Measurements from ENCODE around the gene HS6ST3. TPM values are rescaled to one million over a fixed set of nuclear protein-coding genes. Genes with fewer than 3 reads are reported as not detected.

Gene HS6ST3
- total and polyA plus RNA-seq, 2 donors (not counting 3 experiments of a cell fraction or from before 2014, with no cell fraction given) = 0.03 to 0.15 TPM

GRCh38 chr13:96284971-96285370 is 195.1 kb downstream of the HS6ST3 start:
- Histone ChIP-seq H3K9me3 (replicated peaks; ENCODE audit: control insufficient read depth, insufficient read depth, low read length) (no peaks in the 10 kb centered on the region), H2AFZ (ENCODE audit: low read depth, low read length) (no peak overlapping the region), H3K36me3 (ENCODE audit: control insufficient read depth in 2 of 2, extremely low read depth in 1 of 2, insufficient read depth in 2 of 2, low read length in 2 of 2) (no peaks in the 10 kb centered on the region), H3K4me2 (ENCODE audit: insufficient read depth, low read length) (no peak overlapping the region), H3K27ac (ENCODE audit: insufficient read depth, low read depth, low read length) (no peak overlapping the region), H3K27me3 (ENCODE audit: control insufficient read depth in 2 of 2, insufficient read depth in 2 of 2, low read length in 2 of 2) (no peaks in the 10 kb centered on the region), H3K9ac (replicated peaks; ENCODE audit: extremely low read depth, insufficient read depth, low read length) (no peak overlapping the region), H3K4me3 (replicated peaks in 1 of 3; ENCODE audit: insufficient read depth in 1 of 3, low read depth in 1 of 3, low read length in 3 of 3) (no peak overlapping the region), H3K79me2 (ENCODE audit: control insufficient read depth, insufficient read depth, low read length) (no peaks in the 10 kb centered on the region), H3K9me1 (replicated peaks; ENCODE audit: control insufficient read depth, extremely low read depth, insufficient read depth, low read length) (no peaks in the 10 kb centered on the region), H4K20me1 (replicated peaks; ENCODE audit: control insufficient read depth, extremely low read depth, insufficient read depth, low read length) (no peaks in the 10 kb centered on the region), H3K4me1 (ENCODE audit: control insufficient read depth, extremely low read depth, insufficient read depth, low read length) (no peaks in the 10 kb centered on the region)
- no peak for TF ChIP-seq FOS (IDR thresholded peaks at IDR 0.05; ENCODE audit: borderline replicate concordance, insufficient read depth, low read length)
- no peak for TF ChIP-seq POLR2A (IDR thresholded peaks at IDR 0.05; ENCODE audit: low read depth, low read length)
- no peak for TF ChIP-seq GATA2 (IDR thresholded peaks at IDR 0.05; ENCODE audit: insufficient read depth, insufficient read length, low read depth, low read length)
- TF ChIP-seq, protein P1, sequence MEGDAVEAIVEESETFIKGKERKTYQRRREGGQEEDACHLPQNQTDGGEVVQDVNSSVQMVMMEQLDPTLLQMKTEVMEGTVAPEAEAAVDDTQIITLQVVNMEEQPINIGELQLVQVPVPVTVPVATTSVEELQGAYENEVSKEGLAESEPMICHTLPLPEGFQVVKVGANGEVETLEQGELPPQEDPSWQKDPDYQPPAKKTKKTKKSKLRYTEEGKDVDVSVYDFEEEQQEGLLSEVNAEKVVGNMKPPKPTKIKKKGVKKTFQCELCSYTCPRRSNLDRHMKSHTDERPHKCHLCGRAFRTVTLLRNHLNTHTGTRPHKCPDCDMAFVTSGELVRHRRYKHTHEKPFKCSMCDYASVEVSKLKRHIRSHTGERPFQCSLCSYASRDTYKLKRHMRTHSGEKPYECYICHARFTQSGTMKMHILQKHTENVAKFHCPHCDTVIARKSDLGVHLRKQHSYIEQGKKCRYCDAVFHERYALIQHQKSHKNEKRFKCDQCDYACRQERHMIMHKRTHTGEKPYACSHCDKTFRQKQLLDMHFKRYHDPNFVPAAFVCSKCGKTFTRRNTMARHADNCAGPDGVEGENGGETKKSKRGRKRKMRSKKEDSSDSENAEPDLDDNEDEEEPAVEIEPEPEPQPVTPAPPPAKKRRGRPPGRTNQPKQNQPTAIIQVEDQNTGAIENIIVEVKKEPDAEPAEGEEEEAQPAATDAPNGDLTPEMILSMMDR (IDR thresholded peaks at IDR 0.05; ENCODE audit: extremely low read depth in 1 of 2, insufficient read depth in 1 of 2, low read depth in 1 of 2, low read length in 2 of 2) = no peak
- TF ChIP-seq EZH2 (IDR thresholded peaks at IDR 0.05; ENCODE audit: borderline replicate concordance, low read depth, low read length, severe bottlenecking) = no peak
- TF ChIP-seq MYC (IDR thresholded peaks at IDR 0.05; ENCODE audit: low read depth, low read length) = no peak
- no peak for TF ChIP-seq JUN (IDR thresholded peaks at IDR 0.05; ENCODE audit: borderline replicate concordance, insufficient read depth, insufficient read length, low read depth)
- TF ChIP-seq MAX (IDR thresholded peaks at IDR 0.05; ENCODE audit: insufficient read depth, insufficient read length) = no peak
- no peak for TF ChIP-seq POLR2AphosphoS5 (IDR thresholded peaks at IDR 0.05; ENCODE audit: insufficient read depth, low read depth, low read length)
- DNase-seq (ENCODE audit: low read depth, low spot score) (no peak), FAIRE-seq (no peak)
- dilution Hi-C loops (cut with MboI; ENCODE audit: extremely low pct_ligation_motif_present, low sequenced_read_pairs) = no loop called here
- no TSS peak for BruUV-seq (replicated peaks)
- ChIA-PET POLR2A (no interaction called here), CTCF (no interaction called here)
- intact Hi-C loops (cut with micrococcal nuclease) = no loop called here

Measured in endothelial cell of umbilical vein (primary cell).